BE2C (cell line): Measurements from ENCODE around the gene COL7A1.

ENCODE experiments used
- DNase-seq: peaks from one replicate; pipeline ENCODE4 v3.0.0-alpha.2; 2020
- H3K27me3 ChIP-seq: fragments of 250-450 bp; sonication (Bioruptor Pico); 2 replicates; pipeline ENCODE4 v1.5.1; 2020; ENCODE audit warnings: mild to moderate bottlenecking
- H3K36me3 ChIP-seq: fragments of 250-450 bp; sonication (Bioruptor Pico); 2 replicates; pipeline ENCODE4 v1.5.1; 2020; ENCODE audit warnings: mild to moderate bottlenecking
- H3K4me1 ChIP-seq: fragments of 250-450 bp; sonication (Bioruptor Pico); 2 replicates; pipeline ENCODE4 v1.5.1; 2020
- H3K4me3 ChIP-seq: 2 replicates; pipeline ENCODE4 v1.5.1; 2011; ENCODE audit warnings: low read depth, low read length
- H3K9me3 ChIP-seq: fragments of 250-450 bp; sonication (Bioruptor Pico); 2 replicates; pipeline ENCODE4 v1.5.1; 2020
- CTCF ChIP-seq: IDR thresholded peaks from 2 replicates; pipeline ENCODE4 v1.5.1; 2012; ENCODE audit warnings: mild to moderate bottlenecking, low read depth, low read length

COL7A1 gene

GRCh38 chr3:48596157-48596556, 1.0 kb upstream of the COL7A1 start:
- Histone ChIP-seq H3K36me3 (peaks cover 10% of the 10 kb centered on the region; the same call in 1 of the 2 replicates), H3K4me1 (no peaks in the 10 kb centered on the region; the same call in 1 of the 2 replicates), H3K4me3 (no peak overlapping the region), H3K27me3 (peaks cover 3% of the 10 kb centered on the region; the same call in 1 of the 2 replicates), H3K9me3 (no peaks in the 10 kb centered on the region)
- no peak for DNase-seq
- no peak for TF ChIP-seq CTCF

GRCh38 chr3:48595526-48596121, 495 bp upstream of the COL7A1 start:
- Histone ChIP-seq H3K9me3 (no peaks in the 10 kb centered on the region), H3K4me1 (no peaks in the 10 kb centered on the region; the same call in 1 of the 2 replicates)

GRCh38 chr3:48594417-48595049, 596 bp downstream of the COL7A1 start:
- H3K36me3 ChIP-seq: no peaks in the 10 kb centered on the region
- H3K27me3 ChIP-seq: peaks cover 3% of the 10 kb centered on the region; the same call in 1 of the 2 replicates
- no peak for DNase-seq
- TF ChIP-seq CTCF: no peak
- H3K9me3 ChIP-seq: no peaks in the 10 kb centered on the region
- no peak overlapping the region for H3K4me3 ChIP-seq
- H3K4me1 ChIP-seq: no peaks in the 10 kb centered on the region; the same call in 1 of the 2 replicates

More at GRCh38 chr3:48595526-48596121, 495 bp upstream of the COL7A1 start:
- no peak for TF ChIP-seq CTCF
- DNase-seq: peak; percentile 36
- Histone ChIP-seq H3K4me3 (no peak overlapping the region), H3K36me3 (peaks cover 5% of the 10 kb centered on the region; the same call in 1 of the 2 replicates), H3K27me3 (peaks cover 3% of the 10 kb centered on the region; the same call in 1 of the 2 replicates)

DNA sequence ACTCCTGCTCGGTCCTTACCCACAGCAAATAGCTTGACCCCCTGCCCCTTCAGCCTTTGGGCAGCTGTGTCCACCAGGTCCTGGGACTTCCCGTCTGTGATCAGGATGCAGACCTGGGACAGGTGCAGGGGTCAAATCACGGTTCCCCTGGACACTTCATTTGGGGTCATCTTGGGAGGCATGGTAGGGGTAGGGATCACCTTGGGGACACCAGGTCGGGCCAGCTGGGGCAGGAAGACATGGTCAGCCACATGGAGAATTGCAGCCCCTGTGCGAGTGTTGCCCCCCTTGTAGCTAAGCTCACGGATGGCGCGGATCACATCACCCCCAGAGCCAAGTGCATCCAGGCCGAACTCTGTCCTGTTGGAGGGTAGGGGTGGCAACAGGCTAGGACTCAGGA, 1.8 kb downstream of the COL7A1 start:
- no peak for TF ChIP-seq CTCF
- Histone ChIP-seq H3K9me3 (no peaks in the 10 kb centered on the region), H3K4me3 (no peak overlapping the region), H3K4me1 (no peaks in the 10 kb centered on the region; the same call in 1 of the 2 replicates), H3K27me3 (peaks cover 3% of the 10 kb centered on the region; the same call in 1 of the 2 replicates), H3K36me3 (no peaks in the 10 kb centered on the region)
- DNase-seq: no peak

DNA sequence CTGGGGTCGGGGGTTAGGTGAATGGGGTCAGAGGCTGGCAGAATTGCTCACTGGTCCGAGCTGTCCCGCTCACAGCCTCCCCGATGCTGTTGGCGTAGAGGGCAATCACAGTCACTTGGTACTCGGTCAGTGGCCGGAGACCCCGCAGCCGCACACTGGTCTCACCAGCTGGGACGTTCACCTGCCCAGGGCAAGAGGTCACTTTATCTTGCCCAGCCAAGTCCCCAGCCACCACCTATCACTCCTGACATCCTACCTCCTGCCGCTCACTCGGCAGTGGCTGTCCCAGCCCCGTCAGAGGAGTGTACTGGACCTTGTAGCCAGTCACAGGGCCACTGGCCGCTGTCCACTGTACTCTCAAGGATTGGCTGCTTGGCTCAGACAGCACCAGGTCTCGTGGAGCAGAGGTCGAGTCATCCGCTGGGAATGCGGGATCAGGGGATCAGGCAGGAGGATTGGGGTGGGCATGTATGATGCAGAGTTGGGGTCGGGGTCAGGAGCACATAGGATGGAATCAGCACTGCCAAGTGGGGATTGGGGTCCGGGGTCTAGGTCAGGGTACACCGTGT, 2.5 kb downstream of the COL7A1 start:
- peaks cover 3% of the 10 kb centered on the region; the same call in 1 of the 2 replicates for H3K27me3 ChIP-seq
- H3K9me3 ChIP-seq: no peaks in the 10 kb centered on the region
- H3K4me3 ChIP-seq: no peak overlapping the region
- no peaks in the 10 kb centered on the region; the same call in 1 of the 2 replicates for H3K4me1 ChIP-seq
- no peak for TF ChIP-seq CTCF
- DNase-seq: no peak
- H3K36me3 ChIP-seq: no peaks in the 10 kb centered on the region
